Measurements from ENCODE around the gene ADCY7.
"Not testable (repeated sequence)": the region's sequence is repeated elsewhere in the genome, so short reads cannot be mapped to it uniquely, and the experiment has no call there.

ADCY7 gene

GRCh38 chr16:50266337-50267091 is at the start of gene ADCY7:
TSS of gene ADCY7 (plus strand) at chr16:50266551. CDS start at chr16:50288180, 21,629 bp downstream.
- DNase-seq: peak in 3 of 14 donors; percentile 10 to 36 (median 17)

- DNase-seq: no peak
Observed at GRCh38 chr16:50219402-50219975, 46.9 kb upstream of the ADCY7 start.

- DNase-seq: no peak
Observed at GRCh38 chr16:50224286-50224685, 42.1 kb upstream of the ADCY7 start.

GRCh38 chr16:50227120-50227519 is 39.2 kb upstream of the ADCY7 start:
- no peak for DNase-seq

- no peak for DNase-seq
Observed at GRCh38 chr16:50227665-50228064, 38.7 kb upstream of the ADCY7 start.

- DNase-seq: no peak
Observed at GRCh38 chr16:50228364-50228868, 37.9 kb upstream of the ADCY7 start.

GRCh38 chr16:50229149-50229726 is 37.1 kb upstream of the ADCY7 start:
- no peak for DNase-seq

- no peak for DNase-seq
Observed at GRCh38 chr16:50234771-50235556, 31.4 kb upstream of the ADCY7 start.

- DNase-seq: no peak
Observed at GRCh38 chr16:50235581-50235980, 30.8 kb upstream of the ADCY7 start.

- no peak for DNase-seq
Observed at GRCh38 chr16:50238314-50238713, 28.0 kb upstream of the ADCY7 start.

- no peak for DNase-seq
Observed at GRCh38 chr16:50238868-50239301, 27.5 kb upstream of the ADCY7 start.

- DNase-seq: not testable (repeated sequence)
Observed at GRCh38 chr16:50243024-50243423, 23.3 kb upstream of the ADCY7 start.

GRCh38 chr16:50244140-50244503 is 22.2 kb upstream of the ADCY7 start:
- DNase-seq: no peak

GRCh38 chr16:50244504-50245416 is 21.6 kb upstream of the ADCY7 start:
- no peak for DNase-seq

- peak in 2 of 14 donors; percentile 39 to 56 for DNase-seq
Observed at GRCh38 chr16:50245417-50246298, 20.7 kb upstream of the ADCY7 start.

- DNase-seq: no peak
Observed at GRCh38 chr16:50246299-50247122, 19.8 kb upstream of the ADCY7 start.

GRCh38 chr16:50247123-50247905 is 19.0 kb upstream of the ADCY7 start:
- DNase-seq: no peak

GRCh38 chr16:50247906-50248608 is 18.3 kb upstream of the ADCY7 start:
- DNase-seq: no peak
